GM12878 (cell line): ENCODE data around the gene TBCD. TPM values are rescaled to one million over a fixed set of nuclear protein-coding genes. Genes with fewer than 3 reads are reported as not detected.

ENCODE experiments used
- ATAC-seq: fragments of 200-7000 bp; cut with Tn5 transposase; 3 replicates; pipeline ENCODE4 v1.9.1; 2020; ENCODE audit warnings: mild to moderate bottlenecking, moderate library complexity
- BruUV-seq: library from RNA; stranded (reverse); fragments of 400-500 nt; replicated peaks from 2 replicates; lab custom pipeline; 2021; lab: Mats Ljungman, UMichigan
- CTCF ChIA-PET: fragments of 300-600 bp; sonication (Branson Sonifier 250); formaldehyde crosslinking; extraction: SDS; loops from one replicate; lab custom pipeline; 2021; ENCODE audit warnings: inconsistent platforms; lab: Yijun Ruan, JAX
- POLR2A ChIA-PET: fragments of 350-600 bp; formaldehyde crosslinking; extraction: SDS; loops from one replicate; lab custom pipeline; 2021; ENCODE audit warnings: inconsistent platforms; lab: Charles Lee
- RAD21 ChIA-PET: fragments of 300-600 bp; sonication (Branson Sonifier 250); formaldehyde crosslinking; loops from one replicate; lab custom pipeline; 2023; ENCODE audit warnings: antibody characterized with exemption; ENCODE audit not compliant: unreplicated experiment; lab: Charles Lee
- SMC1A ChIA-PET: fragments of 300-600 bp; sonication (Branson Sonifier 250); formaldehyde crosslinking; loops from one replicate; lab custom pipeline; 2023; ENCODE audit not compliant: unreplicated experiment, uncharacterized antibody; lab: Charles Lee
- DNase-seq: peaks from one replicate; pipeline ENCODE4 v3.0.0-alpha.2; 2011; ENCODE audit warnings: low read depth, low spot score
- FAIRE-seq: peaks from 3 replicates; lab custom pipeline; 2011; peaks lifted over from hg19 to GRCh38; lab: Jason Lieb, UNC
- H2AFZ ChIP-seq: 2 replicates; pipeline ENCODE4 v1.6.0; 2011; ENCODE audit warnings: low read depth, low read length, control low read depth; ENCODE audit not compliant: control insufficient read depth
- H3K27ac ChIP-seq: 2 replicates; pipeline ENCODE4 v1.5.1; 2011; ENCODE audit warnings: control low read depth; ENCODE audit not compliant: control insufficient read depth, insufficient read depth
- H3K27me3 ChIP-seq, 2 experiments: replicated peaks in 1 of 2; 2 replicates each; pipeline versions ENCODE4 v1.6.0 to v1.6.1; 2011; ENCODE audit warnings: low read length in 1 of 2; ENCODE audit not compliant: control insufficient read depth in 2 of 2, insufficient read depth in 2 of 2
- H3K36me3 ChIP-seq, 2 experiments: 2 replicates each; pipeline ENCODE4 v1.5.1; 2011; ENCODE audit warnings: low read length in 1 of 2; ENCODE audit not compliant: control insufficient read depth in 2 of 2, insufficient read depth in 2 of 2
- H3K4me1 ChIP-seq: 2 replicates; pipeline ENCODE4 v1.6.1; 2011; ENCODE audit warnings: mild to moderate bottlenecking, low read length, moderate library complexity, mixed read lengths; ENCODE audit not compliant: control insufficient read depth, insufficient read depth
- H3K4me2 ChIP-seq: 2 replicates; pipeline ENCODE4 v1.6.0; 2011; ENCODE audit warnings: control low read depth; ENCODE audit not compliant: control insufficient read depth, insufficient read depth
- H3K4me3 ChIP-seq: fragments of 200-600 bp; sonication (generic); 2 replicates; pipeline ENCODE4 v1.5.1; 2016
- H3K79me2 ChIP-seq: 2 replicates; pipeline ENCODE4 v1.6.0; 2011; ENCODE audit warnings: low read length; ENCODE audit not compliant: control insufficient read depth, insufficient read depth
- H3K9ac ChIP-seq: 2 replicates; pipeline ENCODE4 v1.8.0; 2011; ENCODE audit warnings: low read length, control low read depth, mixed read lengths; ENCODE audit not compliant: control insufficient read depth, insufficient read depth
- H3K9me3 ChIP-seq: replicated peaks from 3 replicates; pipeline ENCODE4 v1.5.1; 2011; ENCODE audit warnings: mild to moderate bottlenecking, low read length; ENCODE audit not compliant: control insufficient read depth, insufficient read depth
- H4K20me1 ChIP-seq: 2 replicates; pipeline ENCODE4 v1.6.0; 2011; ENCODE audit not compliant: control insufficient read depth, insufficient read depth
- BCL3 ChIP-seq: IDR thresholded peaks from 2 replicates; pipeline ENCODE4 v1.6.1; 2011; ENCODE audit warnings: borderline replicate concordance, low read depth, mild to moderate bottlenecking, moderate library complexity, low read length; ENCODE audit not compliant: insufficient read depth, poor library complexity, severe bottlenecking
- JUND ChIP-seq: IDR thresholded peaks from 2 replicates; pipeline ENCODE4 v1.6.1; 2012; ENCODE audit warnings: low read depth, mild to moderate bottlenecking, low read length, improper control_type of control experiment, moderate library complexity
- KLF5 ChIP-seq: fragments of 450-650 bp; IDR thresholded peaks from 2 replicates; pipeline ENCODE4 v1.6.1; 2014; ENCODE audit warnings: mild to moderate bottlenecking; ENCODE audit not compliant: partially characterized antibody
- MTA3 ChIP-seq: IDR thresholded peaks from 2 replicates; pipeline ENCODE4 v1.6.1; 2012; ENCODE audit warnings: low read length, inconsistent platforms, borderline replicate concordance
- NR2C1 ChIP-seq: fragments of 450-650 bp; IDR thresholded peaks from 2 replicates; pipeline ENCODE4 v1.6.1; 2017; ENCODE audit warnings: antibody characterized with exemption, mild to moderate bottlenecking, moderate library complexity
- SIN3A ChIP-seq: IDR thresholded peaks from 2 replicates; pipeline ENCODE4 v1.6.1; 2012; ENCODE audit warnings: low read depth, low read length, improper control_type of control experiment
- SKIL ChIP-seq: fragments of 450-650 bp; IDR thresholded peaks from 2 replicates; pipeline ENCODE4 v1.6.1; 2017; ENCODE audit warnings: mild to moderate bottlenecking, low read depth, inconsistent platforms; ENCODE audit not compliant: poor library complexity, severe bottlenecking
- SRF ChIP-seq, 2 experiments: IDR thresholded peaks; 2 replicates each; pipeline ENCODE4 v1.6.1; 2011; ENCODE audit warnings: low read depth in 2 of 2, low read length in 2 of 2, mild to moderate bottlenecking in 1 of 2, moderate library complexity in 1 of 2
- STAT3 ChIP-seq: IDR thresholded peaks from 2 replicates; pipeline ENCODE4 v1.6.1; 2011; ENCODE audit warnings: low read depth, low read length, improper control_type of control experiment
- SUPT20H ChIP-seq: IDR thresholded peaks from 2 replicates; pipeline ENCODE4 v1.6.1; 2011; ENCODE audit warnings: low read depth, mild to moderate bottlenecking, low read length, moderate library complexity, borderline replicate concordance; ENCODE audit not compliant: control insufficient read depth
- YBX1 ChIP-seq: fragments of 450-650 bp; IDR thresholded peaks from 2 replicates; pipeline ENCODE4 v1.6.1; 2016; ENCODE audit warnings: antibody characterized with exemption
- ZNF24 ChIP-seq: fragments of 450-650 bp; IDR thresholded peaks from 2 replicates; pipeline ENCODE4 v1.6.1; 2017; ENCODE audit warnings: antibody characterized with exemption, mild to moderate bottlenecking
- WGBS: methylation state at CpG from one replicate; pipeline ENCODE4 v1.1.6; 2016; ENCODE audit warnings: low lambda C conversion rate; ENCODE audit not compliant: insufficient replicate concordance, insufficient coverage; ENCODE audit errors: missing lambda C conversion rate; 5-methylcytosine and 5-hydroxymethylcytosine counted together
- in situ Hi-C: fragments of 300-500 bp; cut with MboI; formaldehyde crosslinking; loops from 9 replicates; pipeline ENCODE4 v1.14.3; 2018; ENCODE audit warnings: mixed read lengths
- intact Hi-C: fragments of 100-400 bp; cut with micrococcal nuclease; formaldehyde crosslinking; loops from one replicate; pipeline ENCODE4 v1.14.2; 2022; ENCODE audit not compliant: unreplicated experiment
- polyA plus RNA-seq, 11 experiments: library from polyadenylated mRNA; depleted of rRNA in 4 of 11; unstranded in 6 of 11; stranded (reverse) in 5 of 11; fragments of >200 nt; fragmentation: Nextera tagmentation in 4 of 11; fragmentation: Illumina TruSeq in 1 of 11; extraction: Ambion mirVana in 4 of 11; extraction: Trizol in 1 of 11; gene quantifications; 1 replicate in 1 of 11; 2 replicates in 10 of 11; pipeline versions ENCODE4 v1.2.1 to v1.2.3, GENCODE V29; 2011 to 2016; ENCODE audit warnings: inconsistent platforms in 2 of 11, missing spikeins in 2 of 11, low read depth in 1 of 11
- total RNA-seq, 4 experiments: library from RNA; depleted of rRNA in 3 of 4; stranded (reverse); fragments of >200 nt in 3 of 4; fragmentation: Illumina TruSeq in 1 of 4; extraction: Trizol in 1 of 4; gene quantifications; 2 replicates each; pipeline versions ENCODE4 v1.2.1 to v1.2.3, GENCODE V29; 2013 to 2021
- TF ChIP-seq, protein P1 (sequence below): fragments of 450-650 bp; formaldehyde crosslinking; IDR thresholded peaks from 2 replicates; pipeline ENCODE4 v1.4.0; 2020; ENCODE audit warnings: mild to moderate bottlenecking, moderate library complexity

Gene TBCD
- total and polyA plus RNA-seq, 10 of the 15 experiments (the other 5 are each of a cell fraction or from before 2014, with no cell fraction given), result 10.3 to 114 (median 52.4) TPM

- TF ChIP-seq SUPT20H (no peak), JUND (no peak), STAT3 (no peak), NR2C1 (no peak)
Measured at GRCh38 chr17:82789806-82790205, 37.9 kb downstream of the TBCD start (continued).

- RAD21 ChIA-PET, result interaction anchor here (1.0 kb wide), 1 partner anchor 126 kb away, joined by 3 read pairs; no protein-coding TSS in a partner anchor
- Histone ChIP-seq H3K79me2 (no peaks in the 10 kb centered on the region), H3K4me2 (no peak overlapping the region), H3K9ac (no peak overlapping the region), H3K9me3 (no peaks in the 10 kb centered on the region), H3K4me1 (peaks cover 8% of the 10 kb centered on the region; the same call in 1 of the 2 replicates), H3K27ac (no peak overlapping the region), H4K20me1 (no peaks in the 10 kb centered on the region), H3K27me3 (no peaks in the 10 kb centered on the region), H2AFZ (no peak overlapping the region), H3K36me3 (no peaks in the 10 kb centered on the region; a peak in 2 of 4 replicates), H3K4me3 (no peak overlapping the region)
- FAIRE-seq (no peak), DNase-seq (no peak), ATAC-seq (no peak)
- no TSS peak for BruUV-seq
- 92% methylated on average over 13 of the region's 13 CpGs for WGBS
- TF ChIP-seq KLF5 (no peak), ZNF24 (no peak), BCL3 (no peak), SIN3A (no peak), SRF (IDR thresholded peaks at IDR 0.05; ENCODE audit: low read depth in 2 of 2, low read length in 2 of 2) (no peak), MTA3 (no peak), SKIL (no peak), YBX1 (no peak)
- TF ChIP-seq, protein P1, sequence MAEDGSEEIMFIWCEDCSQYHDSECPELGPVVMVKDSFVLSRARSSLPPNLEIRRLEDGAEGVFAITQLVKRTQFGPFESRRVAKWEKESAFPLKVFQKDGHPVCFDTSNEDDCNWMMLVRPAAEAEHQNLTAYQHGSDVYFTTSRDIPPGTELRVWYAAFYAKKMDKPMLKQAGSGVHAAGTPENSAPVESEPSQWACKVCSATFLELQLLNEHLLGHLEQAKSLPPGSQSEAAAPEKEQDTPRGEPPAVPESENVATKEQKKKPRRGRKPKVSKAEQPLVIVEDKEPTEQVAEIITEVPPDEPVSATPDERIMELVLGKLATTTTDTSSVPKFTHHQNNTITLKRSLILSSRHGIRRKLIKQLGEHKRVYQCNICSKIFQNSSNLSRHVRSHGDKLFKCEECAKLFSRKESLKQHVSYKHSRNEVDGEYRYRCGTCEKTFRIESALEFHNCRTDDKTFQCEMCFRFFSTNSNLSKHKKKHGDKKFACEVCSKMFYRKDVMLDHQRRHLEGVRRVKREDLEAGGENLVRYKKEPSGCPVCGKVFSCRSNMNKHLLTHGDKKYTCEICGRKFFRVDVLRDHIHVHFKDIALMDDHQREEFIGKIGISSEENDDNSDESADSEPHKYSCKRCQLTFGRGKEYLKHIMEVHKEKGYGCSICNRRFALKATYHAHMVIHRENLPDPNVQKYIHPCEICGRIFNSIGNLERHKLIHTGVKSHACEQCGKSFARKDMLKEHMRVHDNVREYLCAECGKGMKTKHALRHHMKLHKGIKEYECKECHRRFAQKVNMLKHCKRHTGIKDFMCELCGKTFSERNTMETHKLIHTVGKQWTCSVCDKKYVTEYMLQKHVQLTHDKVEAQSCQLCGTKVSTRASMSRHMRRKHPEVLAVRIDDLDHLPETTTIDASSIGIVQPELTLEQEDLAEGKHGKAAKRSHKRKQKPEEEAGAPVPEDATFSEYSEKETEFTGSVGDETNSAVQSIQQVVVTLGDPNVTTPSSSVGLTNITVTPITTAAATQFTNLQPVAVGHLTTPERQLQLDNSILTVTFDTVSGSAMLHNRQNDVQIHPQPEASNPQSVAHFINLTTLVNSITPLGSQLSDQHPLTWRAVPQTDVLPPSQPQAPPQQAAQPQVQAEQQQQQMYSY (CRISPR knock-in tag), result no peak
- CTCF ChIA-PET, result interaction anchor here (1.2 kb wide), 1 partner anchor 8 kb away, joined by 4 read pairs; no protein-coding TSS in a partner anchor
- in situ Hi-C loops (no loop called here), intact Hi-C loops (no loop called here)
- SMC1A ChIA-PET, result no interaction called here
- POLR2A ChIA-PET, result no interaction called here
Measured at GRCh38 chr17:82790391-82790790, 38.5 kb downstream of the TBCD start.
